A549 (cell line): ENCODE results near the gene TCP11L1. TPM values are rescaled to one million over a fixed set of nuclear protein-coding genes. Genes with fewer than 3 reads are reported as not detected.

Experiments
- ATAC-seq, 2 experiments: fragments of 200-7000 bp in 1 of 2; fragments of >200 bp in 1 of 2; cut with Nextera tagmentation in 1 of 2; cut with Tn5 transposase in 1 of 2; 3 replicates each; pipeline versions ENCODE4 v1.8.0 to v1.9.1; 2018 to 2020; ENCODE audit warnings: mild to moderate bottlenecking in 1 of 2, moderate library complexity in 1 of 2
- CTCF ChIA-PET: fragments of 300-600 bp; sonication (Branson Sonifier 250); formaldehyde crosslinking; extraction: SDS; loops from one replicate; lab custom pipeline; 2021; ENCODE audit warnings: antibody characterized with exemption, inconsistent platforms; lab: Yijun Ruan, JAX
- POLR2A ChIA-PET: fragments of 350-600 bp; formaldehyde crosslinking; extraction: SDS; loops from one replicate; lab custom pipeline; 2021; ENCODE audit warnings: antibody characterized with exemption, inconsistent platforms; lab: Yijun Ruan, JAX
- DNase-seq, 2 experiments: peaks; one replicate each; pipeline versions ENCODE4 v3.0.0 to v3.0.0-alpha.2; 2011 to 2016; ENCODE audit warnings: low read depth in 1 of 2, low spot score in 1 of 2
- FAIRE-seq: peaks from 2 replicates; lab custom pipeline; 2011; peaks lifted over from hg19 to GRCh38; lab: Jason Lieb, UNC
- H3K27ac ChIP-seq, 2 experiments: fragments of >200 bp; sonication (Bioruptor Twin); formaldehyde crosslinking; 3 replicates each; pipeline ENCODE4 v1.5.1; 2016 to 2017
- H3K4me1 ChIP-seq: fragments of >200 bp; sonication (Bioruptor Twin); formaldehyde crosslinking; 3 replicates; pipeline ENCODE4 v1.6.1; 2016
- H3K4me2 ChIP-seq: fragments of >200 bp; sonication (Bioruptor Twin); formaldehyde crosslinking; 3 replicates; pipeline ENCODE4 v1.6.1; 2016
- H3K4me3 ChIP-seq: fragments of >200 bp; sonication (Bioruptor Twin); formaldehyde crosslinking; 3 replicates; pipeline ENCODE4 v1.5.1; 2016
- H3K9me3 ChIP-seq: fragments of >200 bp; sonication (Bioruptor Twin); formaldehyde crosslinking; 3 replicates; pipeline ENCODE4 v1.6.1; 2016
- BHLHE40 ChIP-seq: IDR thresholded peaks from 2 replicates; pipeline ENCODE4 v1.6.1; 2012; ENCODE audit warnings: low read depth, low read length, inconsistent platforms
- CBX8 ChIP-seq: fragments of 200-600 bp; sonication (generic); IDR thresholded peaks from 2 replicates; pipeline ENCODE4 v1.6.1; 2016
- CEBPB ChIP-seq, 2 experiments: fragments of >200 bp in 1 of 2; sonication (Bioruptor Twin) in 1 of 2; formaldehyde crosslinking in 1 of 2; IDR thresholded peaks; 2 replicates each; pipeline ENCODE4 v1.6.1; 2012 to 2016
- E2F6 ChIP-seq: IDR thresholded peaks from 2 replicates; pipeline ENCODE4 v1.6.1; 2012; ENCODE audit warnings: low read depth, borderline replicate concordance
- EHF ChIP-seq: fragments of 250-450 bp; sonication (Bioruptor Pico); IDR thresholded peaks from 2 replicates; pipeline ENCODE4 v1.5.0; 2020; ENCODE audit warnings: mild to moderate bottlenecking
- FOSB ChIP-seq: fragments of 250-450 bp; sonication (Bioruptor Pico); IDR thresholded peaks from 2 replicates; pipeline ENCODE4 v1.5.0; 2020; ENCODE audit warnings: mild to moderate bottlenecking, moderate library complexity
- FOSL2 ChIP-seq, 2 experiments: fragments of 450-650 bp in 1 of 2; fragments of >200 bp in 1 of 2; sonication (Bioruptor Twin) in 1 of 2; formaldehyde crosslinking; IDR thresholded peaks; 2 replicates each; pipeline versions ENCODE4 v1.5.0 to v1.6.1; 2016 to 2020; ENCODE audit warnings: mild to moderate bottlenecking in 1 of 2, moderate library complexity in 1 of 2
- HDAC2 ChIP-seq: fragments of 200-600 bp; sonication (generic); IDR thresholded peaks from 2 replicates; pipeline ENCODE4 v1.6.1; 2016
- HEYL ChIP-seq: fragments of 250-450 bp; sonication (Bioruptor Pico); IDR thresholded peaks from 2 replicates; pipeline ENCODE4 v1.8.0; 2021; ENCODE audit warnings: mild to moderate bottlenecking, moderate library complexity
- JUNB ChIP-seq: fragments of >200 bp; sonication (Bioruptor Twin); formaldehyde crosslinking; IDR thresholded peaks from 2 replicates; pipeline ENCODE4 v1.6.1; 2016
- MAFK ChIP-seq: fragments of 450-650 bp; IDR thresholded peaks from 2 replicates; pipeline ENCODE4 v1.6.1; 2014; ENCODE audit not compliant: partially characterized antibody
- MAZ ChIP-seq: fragments of 150-350 bp; IDR thresholded peaks from 2 replicates; pipeline ENCODE4 v1.6.1; 2014; ENCODE audit warnings: antibody characterized with exemption, low read depth, low read length, borderline replicate concordance
- NR3C1 ChIP-seq: fragments of >200 bp; sonication (Bioruptor Twin); formaldehyde crosslinking; IDR thresholded peaks from 3 replicates; pipeline ENCODE4 v1.6.1; 2017
- POLR2AphosphoS2 ChIP-seq: conservative IDR thresholded peaks from 2 replicates; pipeline ENCODE4 v1.6.1; 2012; ENCODE audit warnings: low read length, improper control_type of control experiment, inconsistent platforms
- RAD21 ChIP-seq, 2 experiments: fragments of >200 bp in 1 of 2; sonication (Bioruptor Twin) in 1 of 2; formaldehyde crosslinking in 1 of 2; IDR thresholded peaks in 1 of 2; conservative IDR thresholded peaks in 1 of 2; 2 replicates in 1 of 2; 3 replicates in 1 of 2; pipeline ENCODE4 v1.6.1; 2012 to 2018; ENCODE audit warnings: inconsistent platforms in 1 of 2
- RCOR1 ChIP-seq: fragments of 150-350 bp; IDR thresholded peaks from 2 replicates; pipeline ENCODE4 v1.6.1; 2014; ENCODE audit warnings: antibody characterized with exemption, low read length, low read depth
- RFX5 ChIP-seq: fragments of 450-650 bp; IDR thresholded peaks from 2 replicates; pipeline ENCODE4 v1.7.1; 2014; ENCODE audit warnings: antibody characterized with exemption, mild to moderate bottlenecking, moderate library complexity
- SREBF2 ChIP-seq: fragments of 450-650 bp; IDR thresholded peaks from 2 replicates; pipeline ENCODE4 v1.6.1; 2014; ENCODE audit warnings: mild to moderate bottlenecking, moderate library complexity
- TFCP2L1 ChIP-seq: fragments of 250-450 bp; sonication (Bioruptor Pico); IDR thresholded peaks from 2 replicates; pipeline ENCODE4 v1.5.0; 2021; ENCODE audit warnings: mild to moderate bottlenecking
- TP53 ChIP-seq: fragments of 250-450 bp; sonication (Bioruptor Pico); IDR thresholded peaks from 2 replicates; pipeline ENCODE4 v1.5.0; 2021; ENCODE audit warnings: mild to moderate bottlenecking, moderate library complexity
- WGBS: methylation state at CpG from one replicate; pipeline ENCODE4 v1.1.6; 2017; ENCODE audit errors: missing lambda C conversion rate; 5-methylcytosine and 5-hydroxymethylcytosine counted together
- polyA plus RNA-seq, 4 experiments: library from polyadenylated mRNA; depleted of rRNA in 3 of 4; stranded (reverse); fragments of >200 nt; fragmentation: RNase III in 1 of 4; extraction: RNeasy Plus Mini Kit Qiagen cat#74134 plus additional on column Dnase treatment in 1 of 4; gene quantifications; 2 replicates in 3 of 4; 3 replicates in 1 of 4; pipeline ENCODE4 v1.2.3, GENCODE V29; 2011 to 2017
- TF ChIP-seq, protein P1 (sequence below): fragments of 450-650 bp; IDR thresholded peaks from 2 replicates; pipeline ENCODE4 v1.6.1; 2014; ENCODE audit warnings: antibody characterized with exemption
- TF ChIP-seq, protein P2 (sequence below): fragments of 250-450 bp; sonication (Bioruptor Pico); IDR thresholded peaks from 2 replicates; pipeline ENCODE4 v1.5.0; 2020; ENCODE audit warnings: low read depth, mild to moderate bottlenecking, moderate library complexity
- TF ChIP-seq, protein P3 (sequence below): fragments of 200-600 bp; sonication (generic); IDR thresholded peaks from 2 replicates; pipeline ENCODE4 v1.6.1; 2016; ENCODE audit warnings: antibody characterized with exemption, mild to moderate bottlenecking, moderate library complexity
- TF ChIP-seq, protein P4 (sequence below): fragments of 150-350 bp; IDR thresholded peaks from 2 replicates; pipeline ENCODE4 v1.6.1; 2014; ENCODE audit warnings: low read depth, mild to moderate bottlenecking, low read length

The TCP11L1 gene
- polyA plus RNA-seq, 2 of the 4 experiments (the other 2 are of a cell fraction): 30.3 to 42.1 TPM

GRCh38 chr11:33055375-33055774 is 16.0 kb downstream of the TCP11L1 start:
- ChIA-PET CTCF (interaction anchor here (0.6 to 6.4 kb wide), 5 partner anchors 9 to 246 kb away, joined by 3 to 45 read pairs (median 4); no protein-coding TSS in a partner anchor), POLR2A (interaction anchor here (1.4 kb wide), 1 partner anchor 16 kb away, joined by 7 read pairs; the partner anchor contains the start of gene TCP11L1)
- FAIRE-seq (peak; percentile 23), ATAC-seq (no peak; a peak in 1 of 6 replicates), DNase-seq (no peak)
- no peak overlapping the region for H3K4me3 ChIP-seq
- H3K4me1 ChIP-seq: peaks cover 86% of the 10 kb centered on the region
- no peak overlapping the region for H3K4me2 ChIP-seq
- TF ChIP-seq RFX5: no peak
- TF ChIP-seq, protein P1, sequence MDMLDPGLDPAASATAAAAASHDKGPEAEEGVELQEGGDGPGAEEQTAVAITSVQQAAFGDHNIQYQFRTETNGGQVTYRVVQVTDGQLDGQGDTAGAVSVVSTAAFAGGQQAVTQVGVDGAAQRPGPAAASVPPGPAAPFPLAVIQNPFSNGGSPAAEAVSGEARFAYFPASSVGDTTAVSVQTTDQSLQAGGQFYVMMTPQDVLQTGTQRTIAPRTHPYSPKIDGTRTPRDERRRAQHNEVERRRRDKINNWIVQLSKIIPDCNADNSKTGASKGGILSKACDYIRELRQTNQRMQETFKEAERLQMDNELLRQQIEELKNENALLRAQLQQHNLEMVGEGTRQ: no peak
- TF ChIP-seq FOSB (CRISPR knock-in tag): no peak
- no peak for TF ChIP-seq TFCP2L1 (CRISPR knock-in tag)
- H3K9me3 ChIP-seq: no peaks in the 10 kb centered on the region
- peak overlapping the region; percentile 18 to 72; a peak in 4 of 6 replicates for H3K27ac ChIP-seq

DNA sequence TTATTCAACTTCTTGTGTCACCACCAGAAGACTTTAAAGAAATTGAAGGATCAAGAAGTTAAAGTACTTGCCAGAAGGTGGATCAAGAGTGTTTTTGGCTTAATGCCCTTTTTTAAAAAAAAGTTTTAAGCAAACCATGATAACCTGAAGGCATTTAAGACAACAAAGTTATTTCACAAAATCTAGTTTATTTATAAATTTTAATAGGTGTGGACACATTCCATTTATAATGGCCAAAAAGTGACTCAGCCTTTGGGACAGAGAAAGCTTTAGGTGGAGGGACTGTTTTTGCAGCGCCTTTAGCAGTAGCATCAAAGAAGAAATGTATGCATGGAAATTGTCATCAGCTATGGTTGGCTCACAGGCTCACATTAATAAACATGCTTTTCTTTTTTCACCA is 17.9 kb downstream of the TCP11L1 start:
- CTCF ChIA-PET: interaction anchor here (1.6 to 2.6 kb wide), 2 partner anchors 9 to 11 kb away, joined by 11 to 12 read pairs; no protein-coding TSS in a partner anchor
- peaks cover 96% of the 10 kb centered on the region for H3K4me1 ChIP-seq

DNA sequence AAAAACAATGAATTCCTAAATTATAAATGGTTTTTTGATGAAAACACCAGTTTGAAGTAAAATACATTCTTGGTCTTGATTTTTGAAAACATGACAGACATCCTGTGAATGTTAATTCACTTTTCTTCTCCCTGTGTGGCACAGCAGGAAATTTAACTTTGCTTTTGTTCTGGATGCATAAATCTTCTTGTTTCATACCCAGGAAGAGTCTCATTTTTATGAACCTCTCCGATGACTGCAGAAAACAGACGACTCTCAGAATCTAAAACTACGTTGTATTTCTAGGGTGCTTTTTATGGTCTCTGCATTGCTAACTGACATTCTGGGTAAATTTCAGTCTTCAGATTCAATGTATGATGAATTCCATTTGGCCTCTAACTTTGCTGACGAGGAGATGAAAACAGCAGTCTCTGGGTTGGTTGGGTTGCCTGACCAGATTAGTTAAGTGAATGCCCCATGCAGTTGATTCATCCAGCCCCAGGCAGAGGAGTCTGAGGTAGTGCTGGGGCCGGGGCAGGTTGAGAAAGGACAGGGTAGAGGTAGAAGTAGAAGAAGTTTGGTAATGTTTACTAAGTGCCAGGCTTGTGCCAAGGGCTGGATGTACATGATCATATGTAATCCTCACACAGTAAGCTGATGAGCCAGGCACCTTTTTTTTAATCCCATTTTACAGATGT is 20.1 kb downstream of the TCP11L1 start:
- 76% methylated on average over 5 of the region's 5 CpGs for WGBS
- FAIRE-seq: no peak
- no peak for ATAC-seq
- peak overlapping the region; percentile 85 to 88 for H3K27ac ChIP-seq
- H3K4me2 ChIP-seq: peak overlapping the region; percentile 50
- H3K4me1 ChIP-seq: peaks cover 96% of the 10 kb centered on the region
- TF ChIP-seq, protein P2, sequence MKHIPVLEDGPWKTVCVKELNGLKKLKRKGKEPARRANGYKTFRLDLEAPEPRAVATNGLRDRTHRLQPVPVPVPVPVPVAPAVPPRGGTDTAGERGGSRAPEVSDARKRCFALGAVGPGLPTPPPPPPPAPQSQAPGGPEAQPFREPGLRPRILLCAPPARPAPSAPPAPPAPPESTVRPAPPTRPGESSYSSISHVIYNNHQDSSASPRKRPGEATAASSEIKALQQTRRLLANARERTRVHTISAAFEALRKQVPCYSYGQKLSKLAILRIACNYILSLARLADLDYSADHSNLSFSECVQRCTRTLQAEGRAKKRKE (CRISPR knock-in tag): no peak
- TF ChIP-seq POLR2AphosphoS2: no peak
- no peak for TF ChIP-seq TP53
- TF ChIP-seq TFCP2L1 (CRISPR knock-in tag): no peak
- no peak for TF ChIP-seq BHLHE40
- TF ChIP-seq MAZ: no peak
- TF ChIP-seq E2F6: no peak
- TF ChIP-seq, protein P3, sequence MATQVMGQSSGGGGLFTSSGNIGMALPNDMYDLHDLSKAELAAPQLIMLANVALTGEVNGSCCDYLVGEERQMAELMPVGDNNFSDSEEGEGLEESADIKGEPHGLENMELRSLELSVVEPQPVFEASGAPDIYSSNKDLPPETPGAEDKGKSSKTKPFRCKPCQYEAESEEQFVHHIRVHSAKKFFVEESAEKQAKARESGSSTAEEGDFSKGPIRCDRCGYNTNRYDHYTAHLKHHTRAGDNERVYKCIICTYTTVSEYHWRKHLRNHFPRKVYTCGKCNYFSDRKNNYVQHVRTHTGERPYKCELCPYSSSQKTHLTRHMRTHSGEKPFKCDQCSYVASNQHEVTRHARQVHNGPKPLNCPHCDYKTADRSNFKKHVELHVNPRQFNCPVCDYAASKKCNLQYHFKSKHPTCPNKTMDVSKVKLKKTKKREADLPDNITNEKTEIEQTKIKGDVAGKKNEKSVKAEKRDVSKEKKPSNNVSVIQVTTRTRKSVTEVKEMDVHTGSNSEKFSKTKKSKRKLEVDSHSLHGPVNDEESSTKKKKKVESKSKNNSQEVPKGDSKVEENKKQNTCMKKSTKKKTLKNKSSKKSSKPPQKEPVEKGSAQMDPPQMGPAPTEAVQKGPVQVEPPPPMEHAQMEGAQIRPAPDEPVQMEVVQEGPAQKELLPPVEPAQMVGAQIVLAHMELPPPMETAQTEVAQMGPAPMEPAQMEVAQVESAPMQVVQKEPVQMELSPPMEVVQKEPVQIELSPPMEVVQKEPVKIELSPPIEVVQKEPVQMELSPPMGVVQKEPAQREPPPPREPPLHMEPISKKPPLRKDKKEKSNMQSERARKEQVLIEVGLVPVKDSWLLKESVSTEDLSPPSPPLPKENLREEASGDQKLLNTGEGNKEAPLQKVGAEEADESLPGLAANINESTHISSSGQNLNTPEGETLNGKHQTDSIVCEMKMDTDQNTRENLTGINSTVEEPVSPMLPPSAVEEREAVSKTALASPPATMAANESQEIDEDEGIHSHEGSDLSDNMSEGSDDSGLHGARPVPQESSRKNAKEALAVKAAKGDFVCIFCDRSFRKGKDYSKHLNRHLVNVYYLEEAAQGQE: no peak
- TF ChIP-seq CBX8: no peak
- no peak for TF ChIP-seq SREBF2
- TF ChIP-seq MAFK: no peak
- TF ChIP-seq RAD21 (conservative IDR thresholded peaks at IDR 0.05 in 1 of 2, IDR thresholded peaks at IDR 0.05 in 1 of 2): no peak
- no peak for TF ChIP-seq NR3C1
- TF ChIP-seq HEYL: no peak
- TF ChIP-seq, protein P1: no peak
- TF ChIP-seq, protein P4, sequence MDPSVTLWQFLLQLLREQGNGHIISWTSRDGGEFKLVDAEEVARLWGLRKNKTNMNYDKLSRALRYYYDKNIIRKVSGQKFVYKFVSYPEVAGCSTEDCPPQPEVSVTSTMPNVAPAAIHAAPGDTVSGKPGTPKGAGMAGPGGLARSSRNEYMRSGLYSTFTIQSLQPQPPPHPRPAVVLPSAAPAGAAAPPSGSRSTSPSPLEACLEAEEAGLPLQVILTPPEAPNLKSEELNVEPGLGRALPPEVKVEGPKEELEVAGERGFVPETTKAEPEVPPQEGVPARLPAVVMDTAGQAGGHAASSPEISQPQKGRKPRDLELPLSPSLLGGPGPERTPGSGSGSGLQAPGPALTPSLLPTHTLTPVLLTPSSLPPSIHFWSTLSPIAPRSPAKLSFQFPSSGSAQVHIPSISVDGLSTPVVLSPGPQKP: no peak
- TF ChIP-seq HDAC2: no peak
- TF ChIP-seq RCOR1: no peak
- no peak for TF ChIP-seq FOSL2 (IDR thresholded peaks at IDR 0.05)
- TF ChIP-seq FOSL2 (CRISPR knock-in tag; IDR thresholded peaks at IDR 0.05): no peak
- no peak for TF ChIP-seq CEBPB (IDR thresholded peaks at IDR 0.05)
- no peak overlapping the region for H3K4me3 ChIP-seq
- ChIA-PET CTCF (interaction anchor here (1.0 to 1.2 kb wide), 2 partner anchors 10 to 35 kb away, joined by 3 to 5 read pairs; no protein-coding TSS in a partner anchor), POLR2A (no interaction called here)
- no peak for DNase-seq
- no peaks in the 10 kb centered on the region for H3K9me3 ChIP-seq

More for the DNA sequence above, 17.9 kb downstream of the TCP11L1 start:
- TF ChIP-seq EHF (CRISPR knock-in tag): no peak
- TF ChIP-seq JUNB: no peak; the same call in 1 of the 2 replicates
- TF ChIP-seq, all 56 proteins: peak for 0
- WGBS: 86% methylated on average over 1 of the region's 1 CpG
- Histone ChIP-seq H3K4me3 (no peak overlapping the region), H3K4me2 (peak overlapping the region; percentile 46), H3K27ac (peak overlapping the region; percentile 29 to 72), H3K9me3 (no peaks in the 10 kb centered on the region)
- POLR2A ChIA-PET: interaction anchor here (1.0 kb wide), 1 partner anchor 42 kb away, joined by 3 read pairs; the partner anchor contains the start of gene DEPDC7
- ATAC-seq (no peak), FAIRE-seq (no peak), DNase-seq (no peak)
